ENCODE measurements around the gene NUDT3. TPM values are rescaled to one million over a fixed set of nuclear protein-coding genes. Genes with fewer than 3 reads are reported as not detected.

Gene NUDT3
- total RNA-seq, 2 donors from 2014 or later = 19.5 to 21.9 TPM

Small RNA genes lying within 50 kb of the gene (microRNA-seq; reads per million reads assigned to microRNA genes)
- gene MIR6835 = 0 reads per million in 2 donors

Other genes starting within 250 kb of the NUDT3 start
- gene GRM4, start 246.6 kb downstream of the NUDT3 start, total RNA-seq = not detected
- gene HMGA1, start 155.8 kb downstream of the NUDT3 start, total RNA-seq = 100 to 1,000 TPM; 116 to 152 TPM
- 10 to 100 TPM in 1 of 2 donors, 1 to 10 TPM in 1; 8.2 to 11.5 TPM for gene SMIM29, start 143.7 kb downstream of the NUDT3 start, total RNA-seq
- gene RPS10, start 33.4 kb upstream of the NUDT3 start, total RNA-seq = 100 to 1,000 TPM; 904 to 935 TPM
- gene PACSIN1, start 73.4 kb upstream of the NUDT3 start, total RNA-seq = under 1 TPM in 1 of 2 donors, not detected in 1; 0.34 TPM
- gene SPDEF, start 163.7 kb upstream of the NUDT3 start, total RNA-seq = 10 to 100 TPM; 59.4 to 73.5 TPM

Measured in left colon (tissue), 2 donors.